Heart right ventricle (tissue), 16 donors: ENCODE results near the gene CRYBB1. TPM values are rescaled to one million over a fixed set of nuclear protein-coding genes. Genes with fewer than 3 reads are reported as not detected.

Experiments
- ATAC-seq, 8 donors: fragments of 200-7000 bp; cut with Tn5 transposase; one replicate each; pipeline ENCODE4 v1.9.1; 2020; ENCODE audit warnings: mild to moderate bottlenecking in 8 of 8, moderate library complexity in 8 of 8, moderate number of reproducible peaks in 1 of 8
- DNase-seq, 2 donors: peaks; one replicate each; pipeline ENCODE4 v3.0.0-alpha.2; 2020
- H3K27ac ChIP-seq, 10 donors: fragments of 200-600 bp; sonication (generic) in 2 of 10; one replicate each; pipeline versions ENCODE4 v1.5.0 to v1.8.0; 2020 to 2022; ENCODE audit warnings: mild to moderate bottlenecking in 3 of 10
- H3K27me3 ChIP-seq, 7 donors: fragments of 200-600 bp; one replicate each; pipeline ENCODE4 v1.8.0; 2021 to 2022; ENCODE audit warnings: mild to moderate bottlenecking in 2 of 7
- H3K36me3 ChIP-seq, 9 donors: fragments of 200-600 bp; sonication (generic) in 1 of 9; one replicate each; pipeline versions ENCODE4 v1.5.0 to v1.8.0; 2020 to 2022; ENCODE audit warnings: mild to moderate bottlenecking in 2 of 9
- H3K4me1 ChIP-seq, 9 donors: fragments of 200-600 bp; sonication (generic) in 1 of 9; one replicate each; pipeline versions ENCODE4 v1.5.0 to v1.8.0; 2020 to 2022; ENCODE audit warnings: mild to moderate bottlenecking in 4 of 9
- H3K4me3 ChIP-seq, 10 donors: fragments of 200-600 bp; sonication (generic) in 2 of 10; one replicate each; pipeline versions ENCODE4 v1.5.0 to v1.8.0; 2020 to 2022; ENCODE audit warnings: mild to moderate bottlenecking in 7 of 10, moderate library complexity in 2 of 10
- H3K9me3 ChIP-seq, 11 donors: fragments of 200-600 bp in 10 of 11; sonication (generic) in 2 of 11; one replicate each; pipeline versions ENCODE4 v1.5.0 to v1.8.0; 2013 to 2022; ENCODE audit warnings: mild to moderate bottlenecking in 2 of 11, control low read depth in 1 of 11, moderate library complexity in 1 of 11
- WGBS, 2 donors: extraction: QIAGEN DNeasy Blood & Tissue Kit; methylation state at CpG; one replicate each; pipeline ENCODE4 v1.1.7; 2013; ENCODE audit warnings: inconsistent platforms in 1 of 2; 5-methylcytosine and 5-hydroxymethylcytosine counted together
- intact Hi-C, 10 donors: fragments of 100-400 bp; cut with DNase I; formaldehyde crosslinking; loops; one replicate each; pipeline versions ENCODE4 v1.11.1 to v1.14.2; 2022
- polyA plus RNA-seq, 2 donors: library from polyadenylated mRNA; stranded (reverse); fragments of 200-250 nt; gene quantifications; one replicate each; pipeline ENCODE4 v1.2.3, GENCODE V29; 2013
- total RNA-seq, 10 donors: library from RNA; stranded (reverse); fragmentation: NEBNext Ultra II Directional in 3 of 10; extraction: Animal tissue kit (Norgen Biotek cat#: 25700) in 3 of 10; gene quantifications; one replicate each; pipeline versions ENCODE4 v1.2.1 to v1.2.4, GENCODE V29; 2021 to 2023
- TF ChIP-seq, protein P1 (sequence below), 9 donors: fragments of 200-600 bp; sonication (generic) in 2 of 9; IDR thresholded peaks; one replicate each; pipeline versions ENCODE4 v1.5.0 to v1.8.0; 2021 to 2022; ENCODE audit warnings: antibody characterized with exemption in 9 of 9, mild to moderate bottlenecking in 5 of 9, moderate library complexity in 1 of 9
- donor health status: Arrhythmogenic right ventricular cardiomyopathy.
- donor health status: ischemic (EF 13 %, LVEDD 7.1; RV severe dilation, severe dysfunction).
- donor health status: healthy with polysubstance abuse.
- donor health status: DM: no; HTN: yes; CAD: no.
- donor health status: DM: no; HTN: no; CAD: no.
- donor health status: ischemic (EF 25% LVEDD 6.9; RV normal size, moderate dysfunction).
- donor health status: ischemic (EF 25% LVEDD 5.7; RV mildly dilated, moderate dysfunction).
- donor health status: healthy.
- donor health status: DM: yes; HTN: yes; CAD: no.
- donor health status: Ischemic cardiomyopathy.
- donor health status: ischemic (EF 35%, LVEDD 5.7; RV mildly dilated, moderate dysfunction).
- donor health status: nonischemic (EF 11% LVEDD 7.7; RV severe dilation, severe dysfunction).
- donor health status: DM: yes; HTN: yes; CAD: no.
- donor health status: PGD.
- donor health status: ischemic (EF 29% LVEDD 5.4; RV normal size, mild dysfunction).
- donor health status: nonischemic (EF 23%, LVEDD 6.1; RV moderate dilation, normal function).

Gene CRYBB1
- total and polyA plus RNA-seq, 12 donors: 0.24 to 2.5 (median 0.56) TPM; not detected in 3

DNA sequence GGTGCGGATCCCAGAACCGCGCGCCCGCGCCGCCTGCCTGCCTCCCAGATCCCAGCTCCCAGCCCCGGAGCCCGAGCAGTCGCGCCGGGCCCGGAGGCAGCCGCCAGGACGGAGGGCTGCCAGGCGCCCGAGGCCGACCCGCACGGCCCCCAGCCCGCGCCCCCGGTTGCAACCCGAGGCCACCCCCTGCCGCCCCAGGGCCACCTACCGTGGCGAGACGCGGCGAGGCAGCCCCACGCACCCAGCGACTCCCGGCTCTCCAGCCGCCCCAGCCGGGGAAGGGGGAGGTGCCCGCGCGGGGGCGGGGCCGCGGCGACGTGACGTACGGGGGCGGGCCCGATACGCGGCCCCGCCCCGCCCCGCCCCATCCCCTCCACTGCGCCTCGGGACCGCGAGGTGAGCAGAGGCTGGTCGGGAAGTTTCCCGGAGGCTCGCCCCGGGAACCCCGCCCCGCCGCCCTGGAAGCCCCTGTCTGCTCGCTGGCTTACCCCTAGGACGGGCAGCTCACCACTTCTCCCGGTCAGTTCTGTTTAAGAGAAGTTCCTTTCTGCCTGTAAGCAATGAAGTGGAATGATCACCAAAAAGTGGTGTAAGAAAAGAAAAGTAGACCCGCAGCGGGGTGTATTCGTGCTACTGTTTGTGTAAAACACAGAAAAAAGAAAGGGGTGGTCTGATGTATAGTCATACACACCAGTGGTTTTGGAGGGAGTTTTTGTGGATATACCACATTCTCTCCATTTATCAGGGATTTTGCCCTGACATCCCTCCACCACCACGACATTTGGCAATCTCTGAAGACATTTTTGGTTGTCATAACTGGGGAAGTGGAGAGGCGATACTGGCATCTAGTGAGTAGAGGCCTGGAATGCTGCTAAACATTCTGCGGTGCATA, 27.7 kb downstream of the CRYBB1 start, which contains the start of gene TPST2:
Gene TPST2 (minus strand): TSS at position 288 of the 892 bp plus-strand sequence. CDS start 48,502 bp downstream, outside the sequence.
- Histone ChIP-seq H3K36me3 (no peaks in the 10 kb centered on the region), H3K4me1 (peaks cover 4 to 78% (median 42%) of the 10 kb centered on the region in 9 donors), H3K27me3 (no peaks in the 10 kb centered on the region), H3K4me3 (peak within 1 kb of the TSS; percentile 69 to 98 (median 96)), H3K9me3 (peaks cover 0 to 5% (median 0%) of the 10 kb centered on the region in 11 donors), H3K27ac (peak within 1 kb of the TSS; percentile 62 to 95 (median 88))
- DNase-seq (peak; percentile 78 to 85), ATAC-seq (peak; percentile 93 to 97 (median 95))
- TF ChIP-seq, protein P1, sequence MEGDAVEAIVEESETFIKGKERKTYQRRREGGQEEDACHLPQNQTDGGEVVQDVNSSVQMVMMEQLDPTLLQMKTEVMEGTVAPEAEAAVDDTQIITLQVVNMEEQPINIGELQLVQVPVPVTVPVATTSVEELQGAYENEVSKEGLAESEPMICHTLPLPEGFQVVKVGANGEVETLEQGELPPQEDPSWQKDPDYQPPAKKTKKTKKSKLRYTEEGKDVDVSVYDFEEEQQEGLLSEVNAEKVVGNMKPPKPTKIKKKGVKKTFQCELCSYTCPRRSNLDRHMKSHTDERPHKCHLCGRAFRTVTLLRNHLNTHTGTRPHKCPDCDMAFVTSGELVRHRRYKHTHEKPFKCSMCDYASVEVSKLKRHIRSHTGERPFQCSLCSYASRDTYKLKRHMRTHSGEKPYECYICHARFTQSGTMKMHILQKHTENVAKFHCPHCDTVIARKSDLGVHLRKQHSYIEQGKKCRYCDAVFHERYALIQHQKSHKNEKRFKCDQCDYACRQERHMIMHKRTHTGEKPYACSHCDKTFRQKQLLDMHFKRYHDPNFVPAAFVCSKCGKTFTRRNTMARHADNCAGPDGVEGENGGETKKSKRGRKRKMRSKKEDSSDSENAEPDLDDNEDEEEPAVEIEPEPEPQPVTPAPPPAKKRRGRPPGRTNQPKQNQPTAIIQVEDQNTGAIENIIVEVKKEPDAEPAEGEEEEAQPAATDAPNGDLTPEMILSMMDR (IDR thresholded peaks at IDR 0.05): peak in 2 of 9 donors; percentile 29 to 38
- intact Hi-C loops: loop anchor here in 9 of 10 donors (2.0 to 10.0 kb wide), 9 partner anchors 37 to 108 kb away; partner anchors contain the start of genes TFIP11 (in 6 of the 9), HPS4 (in 1 of the 9) and SRRD (in 1 of the 9)
- 1 to 2% methylated on average over 49 to 69 of the region's 72 CpGs for WGBS, 2 donors

DNA sequence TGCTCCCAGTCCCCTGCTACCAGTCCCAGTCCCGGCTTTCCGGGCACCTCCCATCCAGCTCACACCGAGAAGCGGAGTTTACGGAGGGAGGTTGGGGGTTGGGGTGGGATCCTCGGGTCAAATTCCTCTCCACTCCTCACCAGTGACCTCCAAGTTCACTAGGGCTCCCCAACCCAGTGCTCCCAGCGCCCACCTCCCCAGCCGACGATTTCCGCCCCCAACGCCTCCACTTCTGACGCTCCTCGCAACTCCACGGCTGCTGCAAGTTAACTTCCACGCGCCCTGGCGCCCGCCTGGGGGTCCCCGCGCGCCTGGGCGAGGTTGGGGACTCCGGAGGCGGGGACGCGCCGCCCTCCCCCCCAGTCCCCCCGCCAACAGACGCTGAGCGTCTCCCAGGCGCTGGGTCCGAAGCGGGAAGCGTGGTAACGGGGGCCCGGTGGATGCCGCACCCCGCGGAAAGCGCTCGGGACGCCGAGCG, 28.4 kb downstream of the CRYBB1 start:
- WGBS, 2 donors: 1% methylated on average over 44 of the region's 44 CpGs
- peak; percentile 23 to 24 for DNase-seq
- Histone ChIP-seq H3K4me1 (peaks cover 4 to 85% (median 48%) of the 10 kb centered on the region in 9 donors), H3K36me3 (no peaks in the 10 kb centered on the region), H3K4me3 (peak overlapping the region; percentile 69 to 98 (median 96)), H3K9me3 (peaks cover 0 to 5% (median 0%) of the 10 kb centered on the region in 11 donors), H3K27ac (peak overlapping the region; percentile 62 to 95 (median 88)), H3K27me3 (no peaks in the 10 kb centered on the region)
- peak in 7 of 8 donors; percentile 14 to 42 (median 29) for ATAC-seq
- intact Hi-C loops: loop anchor here in 8 of 10 donors (2.0 to 10.0 kb wide), 7 partner anchors 37 to 105 kb away; partner anchors contain the start of gene TFIP11 (in 5 of the 8)
- TF ChIP-seq, protein P1 (IDR thresholded peaks at IDR 0.05): no peak

DNA sequence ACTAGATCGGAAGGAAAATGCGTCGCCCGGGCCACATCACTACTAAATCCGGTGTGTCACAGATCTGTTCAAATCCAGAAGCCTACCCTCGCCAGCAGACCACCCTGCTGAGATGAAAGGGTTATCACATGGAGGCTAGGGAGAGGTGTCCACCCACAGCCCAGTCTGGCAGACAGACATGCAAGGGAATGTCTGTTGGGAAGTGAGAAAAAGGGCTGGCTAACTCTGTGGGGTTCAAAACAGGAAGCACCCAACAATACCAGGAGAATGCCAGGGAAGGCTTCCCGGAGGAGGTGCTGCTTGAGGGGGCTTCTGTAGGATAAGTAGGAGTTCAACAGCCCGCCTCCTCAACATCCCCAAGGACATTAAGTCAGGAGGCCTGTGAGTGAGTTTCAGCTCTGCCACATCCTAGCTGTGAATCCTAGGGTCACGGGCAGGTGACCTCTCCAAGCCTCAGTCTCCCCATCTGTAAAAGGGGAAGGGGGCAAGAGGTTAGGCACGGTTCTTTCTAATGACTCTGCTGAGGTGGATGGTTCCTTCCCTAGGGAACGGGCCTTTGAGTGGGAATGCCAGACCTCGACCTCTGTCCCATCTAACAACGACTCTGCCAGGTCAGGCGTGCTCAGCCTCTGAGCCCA, 29.0 kb downstream of the CRYBB1 start:
- Histone ChIP-seq H3K27ac (peak overlapping the region in 9 of 10 donors; percentile 78 to 95 (median 88)), H3K27me3 (no peaks in the 10 kb centered on the region), H3K9me3 (peaks cover 0 to 5% (median 0%) of the 10 kb centered on the region in 11 donors), H3K4me1 (peaks cover 4 to 81% (median 51%) of the 10 kb centered on the region in 9 donors), H3K36me3 (no peaks in the 10 kb centered on the region), H3K4me3 (peak overlapping the region; percentile 69 to 98 (median 96))
- no peak for DNase-seq
- TF ChIP-seq, protein P1 (IDR thresholded peaks at IDR 0.05): no peak
- WGBS, 2 donors: 59 to 62% methylated on average over 14 of the region's 14 CpGs
- intact Hi-C loops: loop anchor here in 8 of 10 donors (2.0 to 10.0 kb wide), 7 partner anchors 37 to 104 kb away; partner anchors contain the start of gene TFIP11 (in 5 of the 8)
- no peak for ATAC-seq
